OCI-LY7 (cell line): ENCODE measurements around the gene ROBO1.

Source experiments
- CTCF ChIP-seq: fragments of 200-600 bp; sonication (generic); conservative IDR thresholded peaks from 2 replicates; pipeline ENCODE4 v1.5.1; 2014; ENCODE audit warnings: mild to moderate bottlenecking, antibody characterized with exemption, low read length, moderate library complexity, mixed read lengths
- EZH2phosphoT487 ChIP-seq: fragments of 200-600 bp; sonication (generic); IDR thresholded peaks from 2 replicates; pipeline ENCODE4 v1.6.1; 2018; ENCODE audit warnings: low read depth, borderline replicate concordance, mild to moderate bottlenecking, mixed run types, antibody characterized with exemption, low read length, moderate library complexity, mixed read lengths

DNA sequence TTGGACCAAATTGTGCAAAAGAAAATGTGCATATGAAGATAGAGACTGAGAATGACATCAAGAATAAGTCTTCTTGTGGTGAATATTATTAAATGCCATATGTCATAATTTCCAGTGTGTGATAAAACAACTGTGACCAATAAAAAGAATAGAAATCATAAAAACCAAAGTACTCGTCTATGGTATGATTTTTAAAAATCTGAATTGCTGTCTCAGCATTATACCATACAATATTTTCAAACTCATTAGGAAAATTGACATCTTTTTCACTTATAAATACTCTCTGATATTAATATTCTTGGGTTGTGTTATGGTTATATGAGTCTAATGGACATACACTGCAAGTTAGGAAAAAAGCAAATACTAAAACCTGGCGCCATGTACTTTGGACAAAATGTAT lies 279.4 kb downstream of the ROBO1 start:
- TF ChIP-seq CTCF = no peak
- TF ChIP-seq EZH2phosphoT487 = no peak
